ENCODE measurements around the gene IGFBP7. TPM values are rescaled to one million over a fixed set of nuclear protein-coding genes. Genes with fewer than 3 reads are reported as not detected.

IGFBP7 gene
- total and polyA plus RNA-seq, 8 donors, result 49.4 to 324 (median 152) TPM

GRCh38 chr4:57084360-57084759 lies 25.8 kb downstream of the IGFBP7 start:
- no peak for FAIRE-seq

DNA sequence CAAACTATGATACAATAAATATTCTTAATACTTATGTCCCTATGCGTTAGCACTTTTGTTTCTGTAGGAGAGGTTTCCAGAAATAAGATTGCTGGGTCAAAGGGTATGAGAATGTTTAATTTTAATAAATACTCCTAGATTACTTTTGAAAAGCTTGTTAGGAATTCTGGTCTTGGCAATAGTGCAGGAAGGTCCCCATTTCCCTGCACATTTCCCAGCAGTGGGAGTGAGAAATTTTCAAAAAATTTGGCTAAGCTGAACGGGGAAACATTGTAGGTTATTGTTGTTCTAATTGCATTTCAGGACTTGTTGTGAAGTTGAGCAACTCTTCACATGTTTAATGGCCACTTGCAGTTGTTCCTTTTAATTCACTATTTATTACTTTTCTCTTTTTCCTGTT lies 27.1 kb downstream of the IGFBP7 start:
- no peaks in the 10 kb centered on the region for H3K27me3 ChIP-seq
- H3K4me1 ChIP-seq, result peaks cover 0 to 24% (median 20%) of the 10 kb centered on the region in 3 donors
- WGBS, 2 donors, result 21 to 23% methylated on average over 2 of the region's 2 CpGs
- no peak overlapping the region for H3K4me3 ChIP-seq
- no peak for TF ChIP-seq CTCF (IDR thresholded peaks at IDR 0.05)
- no peaks in the 10 kb centered on the region for H3K36me3 ChIP-seq
- ATAC-seq (no peak), DNase-seq (no peak), FAIRE-seq (no peak)
- H3K9me3 ChIP-seq, result no peaks in the 10 kb centered on the region
- H3K27ac ChIP-seq, result peak overlapping the region in 2 of 4 donors; percentile 18 to 74
- intact Hi-C loops (cut with DNase I), result no loop called here

More at GRCh38 chr4:57084360-57084759, 25.8 kb downstream of the IGFBP7 start:
- 73 to 91% methylated on average over 2 of the region's 2 CpGs for WGBS, 2 donors
- DNase-seq, result no peak
- no peak for TF ChIP-seq CTCF (IDR thresholded peaks at IDR 0.05)
- Histone ChIP-seq H3K36me3 (no peaks in the 10 kb centered on the region), H3K27me3 (no peaks in the 10 kb centered on the region), H3K9me3 (no peaks in the 10 kb centered on the region), H3K4me3 (no peak overlapping the region), H3K4me1 (peaks cover 0 to 20% (median 17%) of the 10 kb centered on the region in 3 donors), H3K27ac (no peak overlapping the region)
- ATAC-seq, result no peak
- intact Hi-C loops (cut with DNase I), result no loop called here

DNA sequence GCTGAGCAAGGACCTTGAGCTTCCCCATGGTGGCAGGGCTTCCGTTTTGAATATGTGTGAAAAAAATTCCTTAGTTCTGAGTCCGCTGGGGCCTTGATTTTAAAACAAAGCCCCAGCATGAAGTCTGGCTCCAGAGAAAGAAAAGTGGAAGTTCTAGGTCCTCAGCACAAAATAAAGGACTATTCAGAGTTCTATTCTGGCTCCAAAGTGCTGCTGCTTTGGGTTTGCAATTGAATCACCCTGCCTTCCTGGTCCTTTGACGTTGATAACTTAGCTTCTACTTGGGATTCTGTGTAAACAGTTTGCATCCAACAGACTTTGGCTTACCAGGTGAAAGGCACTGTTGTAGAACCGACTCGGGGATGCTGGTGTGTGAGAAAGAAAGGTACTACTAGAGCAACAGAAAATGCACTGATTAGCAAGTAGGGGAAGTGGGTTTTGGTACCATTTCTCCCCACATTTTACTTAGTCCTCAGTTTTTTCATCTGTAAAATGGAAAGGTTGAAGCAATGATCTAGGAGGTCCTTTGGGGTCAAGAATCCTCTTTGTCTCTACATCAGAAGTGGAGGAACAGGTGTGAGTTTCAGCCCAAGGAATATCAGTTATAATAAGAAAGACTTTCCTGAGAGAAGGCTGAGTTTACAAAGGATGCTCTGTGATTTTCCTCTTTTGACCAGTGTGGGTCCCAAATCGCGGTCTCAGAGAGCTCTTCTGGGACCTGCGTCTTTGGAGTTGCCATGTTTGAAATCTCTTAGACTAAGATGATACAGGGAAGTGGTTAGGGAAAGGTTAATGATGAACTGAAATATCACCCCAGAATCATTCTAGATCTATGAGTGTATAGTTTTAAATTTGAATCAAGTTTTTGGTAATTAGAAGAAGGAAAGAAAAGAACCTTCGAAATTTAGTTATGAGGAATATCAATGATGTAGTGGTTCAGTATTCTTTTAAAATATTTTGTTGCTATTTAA lies 28.2 kb downstream of the IGFBP7 start:
- DNase-seq (no peak), ATAC-seq (no peak), FAIRE-seq (no peak)
- no peak overlapping the region for H3K4me3 ChIP-seq
- H3K36me3 ChIP-seq, result no peaks in the 10 kb centered on the region
- no peaks in the 10 kb centered on the region for H3K27me3 ChIP-seq
- intact Hi-C loops (cut with DNase I), result no loop called here
- peaks cover 0 to 24% (median 20%) of the 10 kb centered on the region in 3 donors for H3K4me1 ChIP-seq
- TF ChIP-seq CTCF (IDR thresholded peaks at IDR 0.05), result no peak
- H3K27ac ChIP-seq, result peak overlapping the region in 3 of 4 donors; percentile 1 to 75 (median 74)
- 74 to 77% methylated on average over 9 of the region's 9 CpGs for WGBS, 2 donors
- no peaks in the 10 kb centered on the region for H3K9me3 ChIP-seq

- Histone ChIP-seq H3K4me1 (peaks cover 0 to 24% (median 20%) of the 10 kb centered on the region in 3 donors), H3K4me3 (no peak overlapping the region), H3K27me3 (no peaks in the 10 kb centered on the region), H3K27ac (peak overlapping the region; percentile 1 to 75 (median 46)), H3K9me3 (no peaks in the 10 kb centered on the region), H3K36me3 (no peaks in the 10 kb centered on the region)
- ATAC-seq, result peak in 2 of 4 donors; percentile 40 to 43
- intact Hi-C loops (cut with DNase I), result no loop called here
- DNase-seq, result no peak
- no peak for FAIRE-seq
- 58 to 61% methylated on average over 5 of the region's 5 CpGs for WGBS, 2 donors
- no peak for TF ChIP-seq CTCF (IDR thresholded peaks at IDR 0.05)
Measured at GRCh38 chr4:57080781-57081650, 29.2 kb downstream of the IGFBP7 start.

Data from pancreas (tissue), 10 donors.